ENCODE measurements around the gene NFATC2IP. TPM values are rescaled to one million over a fixed set of nuclear protein-coding genes. Genes with fewer than 3 reads are reported as not detected.

NFATC2IP gene
- total and polyA plus RNA-seq, 2 of the 13 experiments (the other 11 are each of a cell fraction or from before 2014, with no cell fraction given), result 32.1 to 48.5 TPM

DNA sequence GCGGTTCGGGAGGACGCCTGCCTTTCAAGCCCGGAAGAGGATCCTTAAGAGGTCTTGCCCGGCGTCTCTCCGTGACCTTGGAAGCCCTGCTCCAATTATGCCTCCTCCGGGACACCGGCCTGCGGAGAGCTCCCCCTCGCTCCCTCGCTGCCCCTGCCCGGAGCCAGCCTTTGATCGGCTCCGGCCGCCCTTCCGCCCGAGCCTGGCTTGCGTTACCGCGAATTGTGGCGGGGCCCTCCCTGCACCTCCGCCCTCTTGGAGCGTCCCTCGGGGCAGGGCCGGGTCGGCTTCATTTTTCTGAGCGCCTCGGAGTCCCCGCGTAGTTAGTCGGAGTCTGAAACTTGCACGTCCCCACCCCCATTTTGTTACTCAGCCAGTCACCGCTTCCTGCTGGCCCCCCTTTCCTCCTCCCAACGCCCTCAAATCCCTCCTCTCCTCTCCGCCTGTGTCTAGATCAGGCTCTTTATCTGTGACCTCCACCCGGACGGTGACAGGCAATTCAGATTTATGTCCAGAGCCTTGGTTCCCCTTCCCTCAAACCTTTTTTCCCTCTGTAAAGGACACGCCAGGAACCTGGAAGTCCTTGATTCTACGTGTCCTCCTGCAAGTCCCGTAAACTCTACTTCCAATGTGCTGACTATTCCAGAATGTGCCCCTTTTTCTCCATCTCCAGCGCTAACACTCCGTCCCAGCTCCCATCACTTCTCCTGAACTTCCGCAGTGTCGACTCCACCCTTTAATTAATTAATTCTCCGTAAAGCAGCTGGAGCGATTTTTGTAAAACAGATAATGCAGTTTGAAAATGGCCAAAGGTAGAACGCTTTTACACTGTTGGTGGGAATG, 25.1 kb upstream of the NFATC2IP start (continued):
- TF ChIP-seq JARID2 (CRISPR knock-in tag; IDR thresholded peaks at IDR 0.05; ENCODE audit: insufficient replicate concordance) (no peak), SOX6 (IDR thresholded peaks at IDR 0.05) (no peak), SOX6 (CRISPR knock-in tag; IDR thresholded peaks at IDR 0.05) (peak; percentile 47), ZNF616 (CRISPR knock-in tag; IDR thresholded peaks at IDR 0.05; ENCODE audit: low read depth) (peak; percentile 47; the same call in 1 of the 2 replicates), PHF21A (CRISPR knock-in tag; IDR thresholded peaks at IDR 0.05) (peak; percentile 76), KDM5A (IDR thresholded peaks at IDR 0.05; ENCODE audit: borderline replicate concordance, low read length) (0 out of 2 replicates have a peak, but pooled peaks have one; percentile 63), EED (CRISPR knock-in tag; IDR thresholded peaks at IDR 0.05) (peak; percentile 91; the same call in 1 of the 2 replicates), ZNF775 (CRISPR knock-in tag; IDR thresholded peaks at IDR 0.05; ENCODE audit: borderline replicate concordance) (no peak), TARDBP (CRISPR knock-in tag; IDR thresholded peaks at IDR 0.05) (peak; percentile 58; the same call in 1 of the 2 replicates), ZNF552 (CRISPR knock-in tag; IDR thresholded peaks at IDR 0.05; ENCODE audit: borderline replicate concordance) (peak; percentile 67; the same call in 1 of the 2 replicates), ZNF660 (CRISPR knock-in tag; IDR thresholded peaks at IDR 0.05; ENCODE audit: borderline replicate concordance, low read depth) (0 out of 2 replicates have a peak, but pooled peaks have one; percentile 79), SP1 (IDR thresholded peaks at IDR 0.05) (no peak), SP1 (CRISPR knock-in tag; IDR thresholded peaks at IDR 0.05) (no peak), PHF8 (CRISPR knock-in tag; IDR thresholded peaks at IDR 0.05) (peak; percentile 90)
- TF ChIP-seq, protein P1, sequence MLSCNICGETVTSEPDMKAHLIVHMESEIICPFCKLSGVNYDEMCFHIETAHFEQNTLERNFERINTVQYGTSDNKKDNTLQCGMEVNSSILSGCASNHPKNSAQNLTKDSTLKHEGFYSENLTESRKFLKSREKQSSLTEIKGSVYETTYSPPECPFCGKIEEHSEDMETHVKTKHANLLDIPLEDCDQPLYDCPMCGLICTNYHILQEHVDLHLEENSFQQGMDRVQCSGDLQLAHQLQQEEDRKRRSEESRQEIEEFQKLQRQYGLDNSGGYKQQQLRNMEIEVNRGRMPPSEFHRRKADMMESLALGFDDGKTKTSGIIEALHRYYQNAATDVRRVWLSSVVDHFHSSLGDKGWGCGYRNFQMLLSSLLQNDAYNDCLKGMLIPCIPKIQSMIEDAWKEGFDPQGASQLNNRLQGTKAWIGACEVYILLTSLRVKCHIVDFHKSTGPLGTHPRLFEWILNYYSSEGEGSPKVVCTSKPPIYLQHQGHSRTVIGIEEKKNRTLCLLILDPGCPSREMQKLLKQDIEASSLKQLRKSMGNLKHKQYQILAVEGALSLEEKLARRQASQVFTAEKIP (CRISPR knock-in tag; IDR thresholded peaks at IDR 0.05; ENCODE audit: borderline replicate concordance), result no peak
- TF ChIP-seq, protein P2, sequence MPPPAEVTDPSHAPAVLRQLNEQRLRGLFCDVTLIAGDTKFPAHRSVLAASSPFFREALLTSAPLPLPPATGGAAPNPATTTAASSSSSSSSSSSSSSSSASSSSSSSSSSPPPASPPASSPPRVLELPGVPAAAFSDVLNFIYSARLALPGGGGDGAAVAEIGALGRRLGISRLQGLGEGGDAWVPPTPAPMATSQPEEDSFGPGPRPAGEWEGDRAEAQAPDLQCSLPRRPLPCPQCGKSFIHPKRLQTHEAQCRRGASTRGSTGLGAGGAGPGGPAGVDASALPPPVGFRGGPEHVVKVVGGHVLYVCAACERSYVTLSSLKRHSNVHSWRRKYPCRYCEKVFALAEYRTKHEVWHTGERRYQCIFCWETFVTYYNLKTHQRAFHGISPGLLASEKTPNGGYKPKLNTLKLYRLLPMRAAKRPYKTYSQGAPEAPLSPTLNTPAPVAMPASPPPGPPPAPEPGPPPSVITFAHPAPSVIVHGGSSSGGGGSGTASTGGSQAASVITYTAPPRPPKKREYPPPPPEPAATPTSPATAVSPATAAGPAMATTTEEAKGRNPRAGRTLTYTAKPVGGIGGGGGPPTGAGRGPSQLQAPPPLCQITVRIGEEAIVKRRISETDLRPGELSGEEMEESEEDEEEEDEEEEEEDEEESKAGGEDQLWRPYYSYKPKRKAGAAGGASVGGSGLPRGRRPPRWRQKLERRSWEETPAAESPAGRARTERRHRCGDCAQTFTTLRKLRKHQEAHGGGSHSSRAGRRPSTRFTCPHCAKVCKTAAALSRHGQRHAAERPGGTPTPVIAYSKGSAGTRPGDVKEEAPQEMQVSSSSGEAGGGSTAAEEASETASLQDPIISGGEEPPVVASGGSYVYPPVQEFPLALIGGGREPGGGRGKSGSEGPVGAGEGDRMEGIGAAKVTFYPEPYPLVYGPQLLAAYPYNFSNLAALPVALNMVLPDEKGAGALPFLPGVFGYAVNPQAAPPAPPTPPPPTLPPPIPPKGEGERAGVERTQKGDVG (CRISPR knock-in tag; IDR thresholded peaks at IDR 0.05; ENCODE audit: borderline replicate concordance), result peak; percentile 74; the same call in 1 of the 2 replicates
- TF ChIP-seq, protein P3, sequence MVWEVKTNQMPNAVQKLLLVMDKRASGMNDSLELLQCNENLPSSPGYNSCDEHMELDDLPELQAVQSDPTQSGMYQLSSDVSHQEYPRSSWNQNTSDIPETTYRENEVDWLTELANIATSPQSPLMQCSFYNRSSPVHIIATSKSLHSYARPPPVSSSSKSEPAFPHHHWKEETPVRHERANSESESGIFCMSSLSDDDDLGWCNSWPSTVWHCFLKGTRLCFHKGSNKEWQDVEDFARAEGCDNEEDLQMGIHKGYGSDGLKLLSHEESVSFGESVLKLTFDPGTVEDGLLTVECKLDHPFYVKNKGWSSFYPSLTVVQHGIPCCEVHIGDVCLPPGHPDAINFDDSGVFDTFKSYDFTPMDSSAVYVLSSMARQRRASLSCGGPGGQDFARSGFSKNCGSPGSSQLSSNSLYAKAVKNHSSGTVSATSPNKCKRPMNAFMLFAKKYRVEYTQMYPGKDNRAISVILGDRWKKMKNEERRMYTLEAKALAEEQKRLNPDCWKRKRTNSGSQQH (CRISPR knock-in tag; IDR thresholded peaks at IDR 0.05; ENCODE audit: low read depth), result peak; percentile 41; the same call in 1 of the 2 replicates
- TF ChIP-seq, protein P4, sequence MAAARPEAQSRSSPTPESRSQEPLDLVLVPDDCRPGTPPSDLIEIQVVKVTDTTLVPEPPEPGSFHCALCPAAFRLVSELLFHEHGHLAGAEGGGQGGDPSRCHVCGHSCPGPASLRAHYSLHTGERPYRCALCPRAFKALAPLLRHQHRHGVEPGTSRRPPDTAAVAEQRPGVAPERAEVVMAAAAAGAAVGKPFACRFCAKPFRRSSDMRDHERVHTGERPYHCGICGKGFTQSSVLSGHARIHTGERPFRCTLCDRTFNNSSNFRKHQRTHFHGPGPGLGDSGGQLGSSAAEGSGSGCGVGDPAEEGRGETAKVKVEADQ (CRISPR knock-in tag; IDR thresholded peaks at IDR 0.05; ENCODE audit: borderline replicate concordance), result peak; percentile 62; the same call in 1 of the 2 replicates

Data from HepG2 (cell line).